Effector CD4-positive, alpha-beta T cell (primary cell): ENCODE results near the gene LPP.

Experiments used
- DNase-seq: peaks from one replicate; pipeline ENCODE4 v3.0.0-alpha.2; 2020

LPP gene

DNA sequence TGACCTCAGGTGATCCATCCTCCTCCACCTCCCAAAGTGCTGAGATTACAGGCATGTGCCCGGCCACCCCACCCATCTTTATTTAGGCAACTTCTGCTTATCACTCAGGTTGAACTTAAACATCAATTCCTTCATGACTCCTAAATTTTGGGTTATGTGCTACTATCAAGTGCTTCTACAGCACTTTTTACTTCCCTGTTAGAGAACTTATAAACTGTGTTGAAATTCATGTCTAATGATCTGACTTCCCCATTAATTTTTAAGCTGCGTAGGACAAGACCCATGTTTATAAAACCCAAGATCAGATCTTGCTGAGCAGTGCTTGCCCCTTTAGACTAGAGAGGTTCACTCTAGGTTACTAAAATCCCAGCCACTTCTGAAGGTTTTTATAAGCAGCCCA is 751.6 kb downstream of the LPP start:
- no peak for DNase-seq

DNA sequence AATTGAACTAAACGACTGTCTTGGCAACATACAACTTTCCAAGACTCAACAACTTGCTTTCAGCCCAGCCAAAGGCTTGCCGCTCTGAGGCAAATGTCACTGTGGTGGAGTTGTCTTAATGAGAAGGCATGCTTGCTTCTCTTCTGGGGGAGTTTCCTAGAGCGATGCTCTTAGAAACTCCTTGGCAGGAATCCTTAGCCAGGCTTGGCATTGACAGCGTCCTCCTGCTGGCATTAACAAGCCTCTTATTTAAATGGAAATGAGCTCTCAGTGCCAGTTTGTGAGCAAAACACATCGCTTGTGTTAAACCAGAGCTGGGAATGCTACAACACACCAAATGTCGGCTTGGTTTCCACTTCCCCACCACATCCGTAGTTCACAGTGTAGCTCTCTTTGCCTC is 752.3 kb downstream of the LPP start:
- no peak for DNase-seq

DNA sequence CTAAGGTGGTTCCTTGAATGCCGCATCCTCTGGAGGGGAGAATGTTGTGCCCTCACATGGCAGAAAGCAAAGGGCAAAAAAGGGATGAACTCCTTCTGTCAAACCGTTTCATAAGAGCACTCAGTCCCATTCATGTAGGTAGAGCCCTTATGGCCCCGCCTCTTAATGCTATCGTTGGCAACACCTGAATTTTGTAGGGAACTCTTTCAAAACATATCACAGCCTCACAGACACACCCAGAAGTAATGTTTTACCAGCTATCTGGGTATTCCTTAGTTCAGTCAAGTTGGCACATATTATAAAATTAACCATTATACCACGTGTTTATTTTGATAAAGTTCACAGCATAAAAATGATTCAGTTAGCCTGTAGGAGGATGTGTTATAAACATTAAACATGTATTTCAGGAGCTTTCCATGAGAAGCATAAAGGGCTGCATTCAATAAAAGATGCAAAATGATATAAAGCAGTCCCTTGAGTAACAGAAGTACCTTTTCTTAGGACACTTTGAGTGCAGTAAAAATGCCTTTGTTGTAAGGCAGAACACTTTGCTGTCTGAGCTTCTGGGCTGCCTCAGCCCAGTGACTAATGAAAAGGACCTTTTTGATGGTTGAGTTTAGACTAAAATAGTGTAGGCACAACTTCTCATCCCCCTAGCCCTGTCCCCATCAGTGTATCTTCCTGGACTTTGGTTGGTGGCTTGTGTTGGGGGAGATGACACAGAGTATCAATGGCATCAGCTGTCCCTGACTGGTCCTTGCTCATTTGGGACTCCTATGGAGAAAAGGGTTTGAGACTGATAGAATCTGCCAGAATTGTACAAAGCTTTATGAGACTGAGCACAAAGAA is 754.3 kb downstream of the LPP start:
- no peak for DNase-seq

DNA sequence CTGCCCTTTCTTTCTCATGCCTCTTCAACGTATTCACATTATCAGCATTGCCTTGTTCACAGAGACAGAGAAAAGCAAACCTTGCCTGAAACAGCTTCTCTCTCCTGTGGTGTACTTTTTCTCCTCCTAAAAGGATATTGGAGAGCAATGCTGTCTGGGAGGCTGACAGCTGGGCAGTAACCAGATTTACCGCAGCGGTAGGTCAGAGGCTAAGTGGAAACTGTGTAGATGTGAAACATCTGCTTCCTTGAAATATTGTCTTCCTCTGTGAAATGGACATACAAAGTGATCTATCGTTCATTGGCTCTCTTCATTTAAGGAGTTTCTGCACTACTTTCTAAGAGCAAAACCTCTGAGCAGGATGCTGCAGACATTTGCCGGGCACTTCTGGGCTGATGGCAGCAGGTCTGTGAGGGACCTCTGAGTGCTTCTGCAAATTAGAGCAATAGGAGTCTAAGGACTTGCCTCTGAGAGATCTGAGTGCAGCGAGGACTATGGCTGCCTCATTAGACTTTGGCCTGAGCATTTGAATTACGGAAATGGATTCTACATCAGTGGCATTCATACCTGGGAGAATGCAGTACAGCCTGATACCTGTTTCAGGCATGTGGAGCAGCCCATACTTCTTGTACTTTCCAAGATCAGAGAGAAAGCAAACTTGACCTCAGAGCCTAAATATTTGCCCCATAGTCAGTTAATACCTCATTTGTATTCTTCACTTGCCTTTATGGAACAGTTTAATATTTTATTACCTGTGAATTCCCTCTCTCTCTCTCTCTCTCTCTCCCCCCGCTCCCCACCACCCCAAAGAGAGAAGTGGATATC is 757.3 kb downstream of the LPP start:
- no peak for DNase-seq

DNA sequence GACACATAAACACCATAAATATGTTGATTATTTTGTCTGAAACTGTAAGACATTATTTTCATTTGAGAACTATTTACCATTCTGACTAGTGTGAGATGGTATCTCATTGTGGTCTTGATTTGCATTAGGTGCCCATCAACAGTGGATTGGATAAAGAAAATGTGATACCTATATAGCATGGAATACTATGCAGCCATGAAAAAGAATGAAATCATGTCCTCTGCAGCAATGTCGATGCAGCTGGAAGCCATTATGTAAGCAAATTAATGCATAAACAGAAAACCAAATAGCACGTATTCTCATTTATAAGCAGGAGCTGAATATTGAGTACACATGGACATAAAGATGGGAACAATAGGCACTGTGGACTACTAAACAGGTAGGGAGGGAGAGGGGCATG is 759.1 kb downstream of the LPP start:
- no peak for DNase-seq

DNA sequence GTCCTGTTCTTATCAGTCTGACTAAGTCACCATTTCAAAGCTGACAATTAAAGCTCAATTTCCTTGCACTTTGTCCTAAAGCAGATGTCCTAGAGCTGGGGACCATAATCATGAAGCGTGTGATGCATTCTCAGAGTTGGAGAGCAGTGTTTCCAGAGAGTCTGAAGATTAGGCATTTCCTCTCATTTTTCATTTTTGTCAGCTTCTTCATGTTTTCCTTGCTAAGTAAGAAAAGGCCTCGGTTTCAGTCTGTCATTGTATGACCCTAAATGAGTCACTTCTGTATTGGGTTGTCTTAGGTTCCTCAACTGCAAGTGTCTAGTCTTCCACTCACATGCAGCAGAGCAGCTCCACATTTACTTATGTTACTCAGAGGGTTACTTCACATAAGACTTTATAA is 760.6 kb downstream of the LPP start:
- no peak for DNase-seq

DNA sequence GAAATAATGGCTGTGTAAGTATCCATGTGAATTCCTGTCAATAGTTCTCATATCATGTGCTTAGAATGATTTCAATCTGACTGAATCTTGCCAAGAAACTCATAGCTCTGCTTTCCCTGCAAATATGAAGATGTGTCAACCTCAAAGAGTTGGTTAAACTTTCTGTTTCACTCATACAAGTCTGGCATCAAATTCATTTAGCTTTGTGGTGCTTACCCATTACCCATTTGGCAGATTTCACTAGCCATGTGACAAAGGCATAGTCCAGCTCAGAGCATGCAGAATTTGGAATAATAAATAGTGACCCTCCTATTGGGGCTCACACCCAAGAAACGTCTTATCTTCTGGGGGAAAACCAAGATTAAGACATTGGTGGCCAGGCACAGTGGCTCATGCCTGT is 761.2 kb downstream of the LPP start:
- no peak for DNase-seq

DNA sequence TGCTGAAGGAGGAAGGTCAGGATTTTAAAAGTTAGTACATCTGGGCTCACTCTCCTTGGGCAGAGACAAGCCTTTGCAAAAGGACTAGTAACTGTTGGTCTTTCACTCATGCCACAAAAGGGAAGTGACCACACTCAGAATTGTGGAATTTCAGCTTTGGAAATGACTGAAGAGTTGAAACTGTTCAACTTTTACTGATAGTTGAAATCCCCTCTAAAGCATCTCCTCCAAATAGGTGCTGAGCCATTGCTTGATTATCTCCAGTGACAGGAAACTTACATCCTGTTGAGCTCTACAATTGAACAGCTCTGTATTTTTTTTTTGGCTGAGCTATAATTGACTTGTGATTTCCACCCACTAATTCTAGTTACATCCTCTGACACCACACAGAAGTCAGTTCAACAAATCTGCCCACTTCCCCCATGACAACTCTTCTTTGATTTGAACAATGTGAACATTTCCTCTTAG is 763.0 kb downstream of the LPP start:
- no peak for DNase-seq

DNA sequence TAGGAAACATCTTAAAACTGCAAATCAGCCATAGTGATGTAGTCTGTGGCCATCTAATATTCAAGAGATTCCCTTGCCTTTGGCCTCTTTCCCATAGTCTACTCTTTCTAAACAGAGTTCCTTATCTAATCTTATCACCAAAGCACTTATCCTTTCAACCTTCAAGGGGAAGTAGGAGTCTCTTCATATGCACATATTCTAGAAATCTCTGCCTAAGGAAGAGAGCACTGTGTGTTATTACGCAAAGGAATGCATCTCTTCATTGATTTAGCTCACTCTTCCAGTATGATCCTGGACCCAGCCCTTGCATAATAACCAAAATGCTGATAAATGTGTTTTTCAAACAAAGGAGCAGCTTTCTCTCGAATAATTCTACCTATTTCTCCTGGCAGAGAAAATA is 764.1 kb downstream of the LPP start:
- no peak for DNase-seq

DNA sequence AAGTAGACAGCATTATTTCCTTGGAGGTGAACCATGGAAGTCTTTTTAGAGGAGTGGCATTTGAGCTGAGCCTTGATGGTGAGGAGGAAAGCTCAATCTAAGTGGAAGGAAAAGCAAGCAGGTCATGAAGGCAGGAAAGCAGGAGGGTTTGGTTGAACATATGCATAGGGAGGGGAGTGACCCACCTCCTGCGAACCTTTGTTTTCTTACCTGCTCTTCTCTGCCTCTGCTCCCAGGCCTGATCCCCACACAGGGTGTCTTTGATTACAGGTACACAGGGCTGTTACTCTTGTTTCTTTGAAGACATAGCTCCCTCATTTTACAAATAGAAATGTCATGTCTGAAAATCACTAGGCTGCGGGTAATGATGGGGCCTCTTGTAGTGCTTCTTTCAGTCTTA is 769.7 kb downstream of the LPP start:
- DNase-seq: no peak

DNA sequence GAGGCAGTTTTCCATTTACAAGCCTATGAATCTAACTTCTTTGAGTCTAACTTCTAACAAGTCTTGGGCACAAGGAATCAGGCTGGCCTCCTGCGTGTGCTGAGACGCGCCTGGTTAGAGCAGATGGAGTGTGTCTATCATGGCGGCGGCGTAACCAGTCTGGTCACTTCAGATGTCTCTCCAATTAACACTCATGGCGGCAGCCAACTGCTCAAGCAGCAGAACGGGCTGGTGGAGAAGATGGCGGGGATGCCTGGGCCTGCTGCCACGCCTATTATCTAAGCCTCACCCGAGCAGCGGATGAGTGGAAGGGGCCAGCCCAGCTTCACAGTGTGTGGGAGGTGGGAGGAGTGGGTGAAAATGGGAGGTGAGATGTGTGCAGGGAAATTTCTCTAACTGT is 771.4 kb downstream of the LPP start:
- DNase-seq: no peak

DNA sequence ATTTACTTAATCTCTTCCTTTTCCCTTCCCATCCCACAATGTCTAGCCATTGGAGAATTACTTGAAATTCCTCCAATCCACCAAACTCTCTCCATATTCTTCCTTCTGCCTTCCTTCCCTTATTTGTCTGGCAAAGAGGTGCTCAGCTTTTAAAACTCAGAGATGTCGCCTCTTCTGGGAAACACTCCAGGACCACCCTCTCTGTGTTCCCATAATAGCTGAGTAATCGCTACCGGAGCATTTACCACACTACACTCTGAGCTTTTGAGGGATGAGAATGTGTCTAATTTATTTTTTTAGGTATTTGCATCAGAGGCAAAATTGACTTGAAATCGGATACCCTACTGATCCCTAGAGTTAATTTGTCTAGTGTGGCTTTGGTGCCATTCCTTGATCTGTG is 772.2 kb downstream of the LPP start:
- no peak for DNase-seq

DNA sequence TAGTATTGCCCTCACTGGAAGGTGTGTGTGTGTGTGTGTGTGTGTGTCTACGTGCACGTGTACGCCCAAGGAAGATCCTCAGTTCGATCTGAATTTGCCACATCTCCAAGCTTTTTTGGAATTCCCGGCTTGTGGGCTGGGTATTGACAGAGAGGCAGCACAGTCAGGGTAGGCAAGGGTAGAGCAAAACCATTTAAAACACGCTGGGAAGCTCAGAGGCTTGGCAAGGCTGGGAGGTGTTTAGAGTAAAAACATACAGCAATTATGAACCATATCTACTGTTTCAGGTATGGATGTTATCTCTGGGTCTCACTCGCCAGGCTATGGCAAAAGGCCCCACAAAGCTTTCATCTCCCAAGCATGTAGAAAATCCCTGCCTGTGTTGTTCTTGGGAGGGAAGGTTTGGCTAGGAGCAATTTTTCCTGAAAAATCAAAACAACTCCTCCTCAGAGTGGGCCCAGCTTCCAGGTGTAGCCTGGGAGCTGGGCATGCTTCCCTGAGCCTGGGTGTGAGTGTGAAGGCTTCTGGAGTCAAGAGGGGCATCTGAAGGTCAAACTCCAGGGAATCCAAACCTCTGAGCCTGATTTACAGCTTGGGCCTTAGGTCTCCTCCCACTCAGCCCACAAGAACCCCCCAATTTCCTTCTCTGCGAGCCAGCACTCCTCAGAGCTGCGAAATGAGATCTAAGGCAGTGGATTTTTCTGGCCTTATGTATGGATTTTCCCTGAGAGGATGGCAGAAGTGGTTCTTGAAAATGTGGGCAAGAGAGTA is 773.0 kb downstream of the LPP start:
- DNase-seq: no peak

DNA sequence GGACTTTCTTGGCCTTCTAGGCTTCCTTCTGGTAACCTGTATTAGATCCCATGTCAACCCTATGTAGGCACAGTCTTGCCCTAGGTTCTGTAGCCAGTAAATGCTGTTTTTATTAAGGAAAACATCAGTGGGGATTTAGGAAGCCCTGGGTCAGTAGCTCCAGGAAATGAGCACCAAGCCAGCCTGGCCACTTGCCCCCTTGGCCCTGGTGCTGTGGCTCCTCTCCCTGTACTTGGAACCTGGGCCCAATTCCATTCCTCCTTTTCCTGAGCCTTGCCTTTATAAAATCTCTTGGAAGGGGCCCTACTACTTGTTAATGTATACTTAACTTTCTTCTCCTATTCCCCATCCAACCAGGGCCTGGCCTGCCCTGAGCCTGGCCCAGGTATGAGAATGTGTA is 774.0 kb downstream of the LPP start:
- no peak for DNase-seq

DNA sequence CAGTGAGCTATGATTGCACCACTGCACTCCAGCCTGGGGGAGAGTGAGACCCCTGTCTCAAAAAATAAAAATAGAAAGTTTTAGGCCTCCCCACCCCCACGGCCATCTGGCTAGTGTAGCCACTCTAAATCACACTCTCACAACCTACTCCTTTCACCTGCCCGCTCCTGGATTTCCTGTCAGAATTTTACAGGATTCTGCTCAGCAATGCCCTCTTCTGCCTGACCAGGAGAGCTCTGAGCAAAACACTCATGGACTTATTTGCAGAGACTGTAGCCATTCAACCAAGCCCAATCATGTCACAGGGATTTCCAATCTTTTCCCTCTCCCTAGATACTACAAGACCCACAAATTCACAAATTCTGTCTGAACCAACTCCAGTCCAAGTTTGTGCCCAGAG is 775.2 kb downstream of the LPP start:
- DNase-seq: no peak

DNA sequence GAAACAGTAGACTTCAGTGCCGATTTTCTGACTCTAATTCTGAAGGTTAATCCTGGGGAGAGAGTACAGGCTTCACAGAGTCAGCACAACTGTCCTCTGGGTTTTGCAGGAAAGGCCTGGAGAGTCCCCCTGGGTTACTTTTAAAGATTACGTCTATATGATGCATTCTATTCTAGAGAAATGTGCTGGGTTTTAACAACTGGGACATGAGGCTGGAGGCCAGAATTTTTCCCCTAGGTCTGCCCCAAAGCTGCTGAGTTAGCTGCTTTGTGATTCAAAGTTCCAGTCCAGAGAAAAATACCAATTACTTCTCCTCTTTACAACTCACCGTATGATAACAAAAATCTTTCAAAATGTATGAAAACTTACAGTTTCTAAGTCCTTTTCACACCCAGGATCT is 777.1 kb downstream of the LPP start:
- DNase-seq: no peak

DNA sequence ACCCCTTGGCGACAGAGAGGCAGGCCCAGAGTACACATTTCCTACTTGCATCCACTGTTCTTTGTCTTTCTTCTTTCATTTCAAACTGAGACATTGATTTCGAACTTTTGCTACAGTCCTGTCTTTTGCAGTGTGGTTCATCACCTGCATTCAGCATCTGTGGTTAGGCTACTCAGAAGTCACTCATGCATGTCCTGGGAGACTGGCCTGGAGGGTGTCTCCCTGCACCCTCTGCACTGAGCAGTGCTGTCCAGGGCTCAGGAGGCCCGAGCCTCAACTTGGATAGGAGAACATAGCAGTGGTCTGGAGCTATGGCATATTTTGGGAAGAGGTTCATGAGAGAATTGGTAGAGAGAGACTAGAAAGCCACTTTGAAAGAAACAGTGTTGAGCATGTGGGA is 777.6 kb downstream of the LPP start:
- DNase-seq: no peak

DNA sequence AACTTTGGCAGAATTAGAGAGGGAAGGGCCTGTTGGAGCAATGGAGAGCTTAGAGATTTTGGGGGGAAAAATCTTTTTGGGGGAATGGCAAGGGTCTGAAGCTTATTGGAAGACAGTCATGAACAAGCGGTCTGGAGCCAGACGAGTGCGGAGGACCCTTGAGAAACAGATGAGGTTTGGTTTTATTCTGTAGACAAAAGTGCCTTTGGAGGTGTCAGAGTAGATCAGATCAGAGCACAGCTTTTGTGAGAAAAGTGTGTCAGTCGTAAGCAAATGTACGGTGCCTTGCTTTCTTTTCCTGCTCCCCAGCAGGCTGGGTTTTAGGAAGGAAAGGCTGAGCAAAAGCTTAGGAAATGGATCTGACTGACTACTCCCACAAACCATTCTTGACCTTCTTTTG is 781.0 kb downstream of the LPP start:
- DNase-seq: no peak

DNA sequence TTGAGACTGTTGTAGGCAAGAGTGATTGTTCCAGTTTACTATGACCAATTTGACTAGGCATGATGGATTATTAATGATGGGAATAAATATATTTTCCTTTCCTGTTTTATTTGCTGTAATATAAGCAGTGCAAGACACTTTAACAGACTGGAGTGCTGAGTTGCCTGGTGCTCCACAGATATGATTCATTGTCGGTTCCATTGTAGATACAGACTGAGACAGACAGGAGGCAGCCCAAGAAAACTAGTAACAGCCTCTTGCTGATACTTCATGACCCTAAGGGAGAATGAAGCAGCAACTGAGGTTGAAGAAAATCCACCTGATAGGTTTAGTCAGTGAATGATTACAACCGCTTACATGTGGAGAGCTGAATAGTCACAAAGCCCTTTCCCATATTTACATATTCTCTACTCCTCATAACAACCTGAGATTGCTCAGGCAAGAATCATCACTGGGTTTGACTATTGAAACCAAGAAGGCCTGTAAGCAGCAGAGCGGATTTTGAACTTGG is 782.7 kb downstream of the LPP start:
- DNase-seq: no peak

DNA sequence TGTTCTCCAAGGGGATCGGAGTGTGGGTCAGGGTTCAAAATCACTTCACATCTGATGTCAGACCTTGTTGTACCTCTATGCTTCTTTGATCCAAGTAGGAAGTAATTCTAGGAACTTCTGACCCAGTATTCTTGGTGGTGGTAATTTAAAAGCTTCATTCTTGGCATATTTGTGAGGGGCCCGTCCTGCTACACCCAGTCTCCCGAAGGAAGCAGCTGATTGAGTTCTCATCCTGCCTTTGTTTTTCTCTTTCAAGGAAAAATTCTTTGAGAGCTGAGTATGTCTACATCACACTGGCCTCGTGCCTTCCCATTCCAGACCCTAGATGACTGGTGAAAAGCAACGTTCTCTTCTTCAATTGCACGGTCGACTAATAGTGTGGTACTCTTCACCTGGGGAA is 783.4 kb downstream of the LPP start:
- no peak for DNase-seq

DNA sequence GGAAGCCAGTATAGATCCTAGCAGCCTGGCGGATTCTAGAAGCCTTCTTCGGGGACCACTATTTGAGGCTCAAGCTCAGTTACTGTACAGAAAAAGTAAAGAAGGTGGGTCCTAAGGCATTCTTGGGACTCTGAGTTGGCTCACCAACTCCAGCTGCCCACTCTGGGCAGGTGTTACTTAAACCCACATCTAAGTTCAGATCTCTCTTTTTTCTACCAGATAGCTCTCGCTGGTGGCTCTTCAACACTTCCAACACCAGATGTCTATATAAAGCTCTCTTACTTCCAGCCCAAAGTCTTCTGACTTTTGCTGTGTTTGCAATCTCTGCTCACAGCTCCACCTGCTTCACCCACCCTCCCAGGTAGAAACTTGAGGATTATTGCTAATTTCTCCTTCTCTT is 785.0 kb downstream of the LPP start:
- no peak for DNase-seq

DNA sequence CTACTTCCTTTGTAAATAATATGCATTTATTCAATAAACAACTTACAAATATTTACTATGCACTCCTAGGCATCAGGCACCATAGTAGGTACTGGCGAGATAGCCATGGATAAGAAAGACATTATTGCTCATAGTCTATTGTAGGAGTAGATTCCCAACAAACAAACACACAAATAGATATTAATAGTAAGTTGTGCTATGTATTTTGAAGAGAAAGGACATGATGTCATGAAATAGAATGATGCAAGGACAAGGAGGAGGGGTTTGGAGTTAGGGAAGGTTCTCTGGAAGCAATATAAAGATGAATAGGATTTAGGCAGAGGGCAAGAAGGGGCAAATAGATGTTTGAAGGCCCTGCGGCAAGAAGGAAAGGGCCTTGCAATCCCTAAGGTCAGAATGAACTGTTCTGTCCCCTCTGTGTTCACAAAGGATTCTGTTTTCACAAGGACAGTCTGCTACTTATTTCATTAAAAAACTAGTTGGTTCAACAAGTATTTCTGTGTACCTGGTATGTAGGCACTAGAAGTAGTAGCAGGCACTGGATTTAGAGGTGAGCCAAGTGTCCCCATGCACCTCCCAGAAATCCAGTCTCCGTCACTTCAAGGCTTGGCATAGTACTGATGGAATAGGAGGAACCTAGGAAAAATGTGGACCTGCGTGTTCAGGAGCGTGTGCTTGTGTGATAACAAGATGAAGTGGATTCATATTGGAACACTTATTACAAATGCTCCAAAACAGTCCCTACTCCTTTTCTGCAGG is 786.0 kb downstream of the LPP start:
- no peak for DNase-seq
